ENCODE measurements around the gene LDHB. TPM values are rescaled to one million over a fixed set of nuclear protein-coding genes. Genes with fewer than 3 reads are reported as not detected.

The LDHB gene
- total and polyA plus RNA-seq, 9 of the 15 experiments (the other 6 are each of a cell fraction or from before 2014, with no cell fraction given) = 743 to 2,680 (median 968) TPM

DNA sequence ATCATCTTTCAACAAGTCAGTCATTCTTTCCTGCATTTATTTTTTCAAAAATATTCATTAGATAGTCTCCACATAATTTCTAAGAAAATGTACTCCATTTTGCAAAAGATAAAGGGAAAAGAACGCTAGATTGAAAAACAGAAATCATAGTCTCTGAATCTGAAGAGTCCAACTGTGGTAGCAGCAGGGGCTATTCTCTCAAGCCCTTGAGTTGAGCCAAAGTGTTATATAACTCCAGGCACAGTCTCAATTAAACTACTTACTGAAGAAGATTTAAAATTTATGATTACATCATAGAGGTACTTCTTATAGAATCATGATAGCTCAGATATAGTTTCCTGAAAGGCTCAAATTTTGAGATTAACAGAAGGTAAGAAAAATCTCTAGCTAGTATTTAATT, 5.8 kb downstream of the LDHB start (continued):
- TF ChIP-seq CSDE1 (IDR thresholded peaks at IDR 0.05) (no peak), CREM (IDR thresholded peaks at IDR 0.05; ENCODE audit: low read depth) (no peak), RBM15 (IDR thresholded peaks at IDR 0.05; ENCODE audit: insufficient read depth, low read length) (no peak), ZNF280B (CRISPR knock-in tag; IDR thresholded peaks at IDR 0.05) (no peak), ZBTB17 (CRISPR knock-in tag; IDR thresholded peaks at IDR 0.05) (no peak), ZNF589 (CRISPR knock-in tag; IDR thresholded peaks at IDR 0.05; ENCODE audit: low read depth) (no peak), ESRRB (CRISPR knock-in tag; IDR thresholded peaks at IDR 0.05; ENCODE audit: borderline replicate concordance) (no peak), MTA2 (IDR thresholded peaks at IDR 0.05; ENCODE audit: low read depth) (no peak), ZC3H8 (IDR thresholded peaks at IDR 0.05) (no peak), SPI1 (IDR thresholded peaks at IDR 0.05; ENCODE audit: borderline replicate concordance, low read depth, low read length) (no peak), HLTF (IDR thresholded peaks at IDR 0.05) (no peak), SIRT6 (IDR thresholded peaks at IDR 0.05; ENCODE audit: low read depth, low read length) (no peak)
- TF ChIP-seq, protein P1, sequence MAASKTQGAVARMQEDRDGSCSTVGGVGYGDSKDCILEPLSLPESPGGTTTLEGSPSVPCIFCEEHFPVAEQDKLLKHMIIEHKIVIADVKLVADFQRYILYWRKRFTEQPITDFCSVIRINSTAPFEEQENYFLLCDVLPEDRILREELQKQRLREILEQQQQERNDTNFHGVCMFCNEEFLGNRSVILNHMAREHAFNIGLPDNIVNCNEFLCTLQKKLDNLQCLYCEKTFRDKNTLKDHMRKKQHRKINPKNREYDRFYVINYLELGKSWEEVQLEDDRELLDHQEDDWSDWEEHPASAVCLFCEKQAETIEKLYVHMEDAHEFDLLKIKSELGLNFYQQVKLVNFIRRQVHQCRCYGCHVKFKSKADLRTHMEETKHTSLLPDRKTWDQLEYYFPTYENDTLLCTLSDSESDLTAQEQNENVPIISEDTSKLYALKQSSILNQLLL (CRISPR knock-in tag; IDR thresholded peaks at IDR 0.05; ENCODE audit: borderline replicate concordance) = no peak
- TF ChIP-seq, protein P2, sequence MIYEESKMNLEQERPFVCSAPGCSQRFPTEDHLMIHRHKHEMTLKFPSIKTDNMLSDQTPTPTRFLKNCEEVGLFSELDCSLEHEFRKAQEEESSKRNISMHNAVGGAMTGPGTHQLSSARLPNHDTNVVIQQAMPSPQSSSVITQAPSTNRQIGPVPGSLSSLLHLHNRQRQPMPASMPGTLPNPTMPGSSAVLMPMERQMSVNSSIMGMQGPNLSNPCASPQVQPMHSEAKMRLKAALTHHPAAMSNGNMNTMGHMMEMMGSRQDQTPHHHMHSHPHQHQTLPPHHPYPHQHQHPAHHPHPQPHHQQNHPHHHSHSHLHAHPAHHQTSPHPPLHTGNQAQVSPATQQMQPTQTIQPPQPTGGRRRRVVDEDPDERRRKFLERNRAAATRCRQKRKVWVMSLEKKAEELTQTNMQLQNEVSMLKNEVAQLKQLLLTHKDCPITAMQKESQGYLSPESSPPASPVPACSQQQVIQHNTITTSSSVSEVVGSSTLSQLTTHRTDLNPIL (CRISPR knock-in tag; IDR thresholded peaks at IDR 0.05) = no peak

Measured in K562 (cell line).